Esophagus (tissue), 2 donors: ENCODE measurements around the gene ASIC3. TPM values are rescaled to one million over a fixed set of nuclear protein-coding genes. Genes with fewer than 3 reads are reported as not detected.

Experiments
- H3K27ac ChIP-seq, 2 donors: one replicate each; pipeline ENCODE4 v1.5.1; 2013; ENCODE audit warnings: low read depth in 2 of 2, mild to moderate bottlenecking in 2 of 2, inconsistent platforms in 1 of 2, low read length in 1 of 2, moderate library complexity in 1 of 2
- H3K27me3 ChIP-seq, 2 donors: one replicate each; pipeline ENCODE4 v1.6.1; 2013; ENCODE audit warnings: low read length in 2 of 2, control low read depth in 1 of 2, mild to moderate bottlenecking in 1 of 2; ENCODE audit not compliant: insufficient read depth in 2 of 2, control insufficient read depth in 1 of 2
- H3K36me3 ChIP-seq, 2 donors: one replicate each; pipeline ENCODE4 v1.6.1; 2013; ENCODE audit warnings: low read length in 1 of 2; ENCODE audit not compliant: control insufficient read depth in 2 of 2, insufficient read depth in 2 of 2
- H3K4me1 ChIP-seq, 2 donors: one replicate each; pipeline ENCODE4 v1.6.1; 2013; ENCODE audit warnings: low read length in 1 of 2; ENCODE audit not compliant: control insufficient read depth in 2 of 2, insufficient read depth in 2 of 2
- H3K4me3 ChIP-seq, 2 donors: one replicate each; pipeline ENCODE4 v1.5.1; 2013; ENCODE audit warnings: low read length in 2 of 2, mild to moderate bottlenecking in 2 of 2, low read depth in 1 of 2, moderate library complexity in 1 of 2
- H3K9me3 ChIP-seq, 2 donors: one replicate each; pipeline ENCODE4 v1.6.1; 2013; ENCODE audit warnings: mild to moderate bottlenecking in 2 of 2, low read depth in 1 of 2, low read length in 1 of 2, moderate library complexity in 1 of 2; ENCODE audit not compliant: control insufficient read depth in 2 of 2, insufficient read depth in 1 of 2
- WGBS, 2 donors: extraction: QIAGEN DNeasy Blood & Tissue Kit; methylation state at CpG; one replicate each; pipeline ENCODE4 v1.1.7; 2013; 5-methylcytosine and 5-hydroxymethylcytosine counted together
- polyA plus RNA-seq, 2 donors: library from polyadenylated mRNA; stranded (reverse); fragments of 200-250 nt; gene quantifications; one replicate each; pipeline ENCODE4 v1.2.3, GENCODE V29; 2013
- donor health status: healthy with polysubstance abuse.
- donor health status: Bipolar disorder and iron deficiency.

Gene ASIC3
- polyA plus RNA-seq, 2 donors = 1.1 to 4.2 TPM

GRCh38 chr7:151082141-151083070 lies 34.1 kb downstream of the ASIC3 start:
- Histone ChIP-seq H3K27me3 (no peaks in the 10 kb centered on the region), H3K4me1 (peaks cover 17 to 26% of the 10 kb centered on the region in 2 donors), H3K27ac (peak overlapping the region; percentile 95 to 97), H3K9me3 (no peaks in the 10 kb centered on the region), H3K36me3 (no peaks in the 10 kb centered on the region), H3K4me3 (peak overlapping the region; percentile 71 to 92)
- 44 to 47% methylated on average over 36 to 42 of the region's 42 CpGs for WGBS, 2 donors

GRCh38 chr7:151083071-151083823 lies 34.9 kb downstream of the ASIC3 start, which contains the start of gene TMUB1:
TMUB1 (minus strand) TSS chr7:151083493; CDS start chr7:151082563, 930 bp downstream.
- peak within 1 kb of the TSS; percentile 85 to 95 for H3K27ac ChIP-seq
- H3K4me3 ChIP-seq = peak within 1 kb of the TSS; percentile 71 to 92
- 1% methylated on average over 61 to 69 of the region's 69 CpGs for WGBS, 2 donors
- peaks cover 22 to 28% of the 10 kb centered on the region in 2 donors for H3K4me1 ChIP-seq
- H3K9me3 ChIP-seq = no peaks in the 10 kb centered on the region
- no peaks in the 10 kb centered on the region for H3K36me3 ChIP-seq
- H3K27me3 ChIP-seq = no peaks in the 10 kb centered on the region

GRCh38 chr7:151083824-151084160 lies 35.5 kb downstream of the ASIC3 start:
- 20 to 35% methylated on average over 3 of the region's 3 CpGs for WGBS, 2 donors
- Histone ChIP-seq H3K27me3 (no peaks in the 10 kb centered on the region), H3K4me1 (peaks cover 19 to 33% of the 10 kb centered on the region in 2 donors), H3K9me3 (no peaks in the 10 kb centered on the region), H3K27ac (no peak overlapping the region), H3K4me3 (peak overlapping the region; percentile 71 to 92), H3K36me3 (no peaks in the 10 kb centered on the region)

GRCh38 chr7:151085329-151085690 lies 37.0 kb downstream of the ASIC3 start:
- no peaks in the 10 kb centered on the region for H3K36me3 ChIP-seq
- peaks cover 16 to 31% of the 10 kb centered on the region in 2 donors for H3K4me1 ChIP-seq
- WGBS, 2 donors = 53 to 55% methylated on average over 5 of the region's 5 CpGs
- no peaks in the 10 kb centered on the region for H3K9me3 ChIP-seq
- H3K27ac ChIP-seq = peak overlapping the region; percentile 82 to 84
- no peaks in the 10 kb centered on the region for H3K27me3 ChIP-seq
- H3K4me3 ChIP-seq = no peak overlapping the region

DNA sequence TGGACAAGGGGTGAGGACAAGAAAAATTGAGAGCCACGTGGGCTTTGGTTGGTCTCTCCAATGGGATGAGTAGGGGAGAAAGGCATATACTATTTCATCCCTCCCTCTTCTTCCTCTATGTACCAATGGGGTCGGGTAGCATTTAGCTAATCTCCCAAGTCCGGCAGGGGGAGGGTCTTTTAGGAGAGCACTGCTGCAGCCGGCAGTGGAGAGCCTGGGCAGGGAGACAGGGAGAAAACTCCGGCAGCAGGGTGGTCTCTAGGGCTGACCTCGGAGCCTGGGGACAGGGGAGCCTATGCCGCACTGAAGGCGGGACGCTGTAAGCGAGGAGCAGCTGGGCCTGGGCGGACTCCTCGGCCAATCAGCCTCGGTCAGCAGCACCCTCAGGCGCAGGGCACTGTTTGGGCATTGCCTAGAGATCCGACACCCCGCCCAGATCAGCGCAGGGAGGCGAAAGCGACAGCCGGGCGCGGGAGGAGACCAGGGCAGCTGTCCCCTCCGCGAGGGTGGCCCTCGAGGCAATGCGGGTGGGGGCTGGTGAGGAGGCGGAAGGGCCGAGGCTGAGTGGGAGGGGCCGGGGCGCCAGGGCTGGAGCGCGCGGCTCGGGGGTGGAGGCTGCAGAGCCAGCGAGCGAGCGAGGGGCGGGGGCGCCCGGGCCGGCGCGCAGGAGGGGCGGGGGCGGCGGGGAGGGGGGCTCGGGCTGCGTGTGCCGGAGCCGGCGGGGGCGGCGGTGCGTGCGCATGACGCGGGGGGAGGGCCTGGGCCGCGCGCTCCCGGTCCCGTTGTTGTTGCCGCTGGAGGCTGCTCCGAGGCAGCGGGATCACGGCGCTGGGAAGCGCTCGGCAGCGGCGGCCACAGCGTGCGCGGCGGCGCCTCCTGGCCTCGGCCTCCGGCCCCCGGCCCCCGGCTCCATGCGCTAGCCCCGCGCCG lies 37.6 kb downstream of the ASIC3 start, which contains the start of gene AGAP3:
AGAP3 (plus strand) TSS at position 785 of the 930 bp plus-strand sequence. CDS start 267 bp downstream, outside the sequence.
- Histone ChIP-seq H3K27me3 (no peaks in the 10 kb centered on the region), H3K9me3 (no peaks in the 10 kb centered on the region), H3K36me3 (no peaks in the 10 kb centered on the region), H3K4me3 (peak within 1 kb of the TSS; percentile 55 to 78), H3K27ac (peak within 1 kb of the TSS; percentile 82 to 84), H3K4me1 (peaks cover 17 to 31% of the 10 kb centered on the region in 2 donors)
- 1% methylated on average over 48 to 82 of the region's 84 CpGs for WGBS, 2 donors

DNA sequence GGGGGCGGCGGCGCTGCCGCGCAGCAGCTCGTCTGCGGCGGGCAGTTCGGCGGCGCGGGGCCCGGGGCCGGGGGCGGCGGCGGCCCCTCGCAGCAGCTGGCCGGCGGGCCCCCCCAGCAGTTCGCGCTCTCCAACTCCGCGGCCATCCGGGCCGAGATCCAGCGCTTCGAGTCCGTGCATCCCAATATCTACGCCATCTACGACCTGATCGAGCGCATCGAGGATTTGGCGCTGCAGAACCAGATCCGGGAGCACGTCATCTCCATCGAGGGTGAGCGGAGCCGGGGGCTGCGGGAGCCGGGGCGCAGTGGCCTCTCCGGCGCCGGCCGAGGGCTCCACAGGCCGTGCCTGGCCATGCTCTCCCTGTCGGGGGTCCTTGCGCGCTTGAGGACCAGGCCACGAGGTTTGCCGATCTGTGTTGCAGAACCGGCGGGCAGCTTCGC lies 38.5 kb downstream of the ASIC3 start:
- WGBS, 2 donors = 1% methylated on average over 37 to 55 of the region's 56 CpGs
- H3K4me1 ChIP-seq = peaks cover 18 to 26% of the 10 kb centered on the region in 2 donors

DNA sequence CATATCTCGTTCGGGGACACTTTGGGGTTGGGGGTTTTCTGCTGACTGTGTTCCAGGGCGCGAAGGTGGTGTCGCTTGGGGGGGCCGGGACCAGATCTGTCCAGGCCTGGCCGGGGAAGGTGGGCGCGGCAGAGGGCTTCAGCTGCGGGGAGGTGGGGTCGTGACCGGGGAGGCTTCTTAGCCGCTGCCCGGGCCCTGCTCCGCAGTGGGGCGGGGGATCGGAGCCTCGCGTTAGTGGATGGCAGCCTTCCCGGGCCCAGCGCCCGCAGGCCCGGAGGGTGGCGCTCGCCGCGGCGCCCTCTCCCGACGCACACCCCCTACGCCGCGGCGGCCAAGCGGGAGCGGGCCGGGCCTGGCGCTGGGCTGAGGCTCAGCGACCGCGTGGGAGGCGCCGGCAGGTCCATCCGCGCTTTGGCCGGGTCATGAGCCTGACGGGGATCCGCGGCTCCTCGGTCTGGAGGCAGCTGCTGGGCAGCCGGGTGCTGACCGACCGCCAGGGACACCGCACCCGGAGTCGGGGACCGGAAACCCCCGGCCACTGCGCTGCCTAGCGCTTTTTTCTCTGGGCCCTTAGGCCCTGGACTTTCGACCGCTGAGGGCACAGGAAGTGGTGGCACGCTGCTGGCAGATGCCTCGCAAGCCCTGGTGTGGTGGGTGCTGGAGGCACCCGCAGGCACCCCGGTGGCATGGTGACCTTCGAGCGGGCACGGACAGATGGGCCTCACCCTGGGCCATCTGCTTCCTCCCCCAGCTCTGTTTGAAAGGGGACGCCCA lies 39.1 kb downstream of the ASIC3 start:
- Histone ChIP-seq H3K36me3 (no peaks in the 10 kb centered on the region), H3K9me3 (no peaks in the 10 kb centered on the region), H3K4me3 (peak overlapping the region; percentile 55 to 78), H3K4me1 (peaks cover 12 to 20% of the 10 kb centered on the region in 2 donors), H3K27ac (peak overlapping the region; percentile 82 to 84), H3K27me3 (no peaks in the 10 kb centered on the region)
- 2% methylated on average over 64 to 70 of the region's 70 CpGs for WGBS, 2 donors

More for the DNA sequence above, 38.5 kb downstream of the ASIC3 start:
- H3K36me3 ChIP-seq = no peaks in the 10 kb centered on the region
- H3K27me3 ChIP-seq = no peaks in the 10 kb centered on the region
- peak overlapping the region; percentile 55 to 78 for H3K4me3 ChIP-seq
- H3K9me3 ChIP-seq = no peaks in the 10 kb centered on the region
- peak overlapping the region; percentile 82 to 84 for H3K27ac ChIP-seq

DNA sequence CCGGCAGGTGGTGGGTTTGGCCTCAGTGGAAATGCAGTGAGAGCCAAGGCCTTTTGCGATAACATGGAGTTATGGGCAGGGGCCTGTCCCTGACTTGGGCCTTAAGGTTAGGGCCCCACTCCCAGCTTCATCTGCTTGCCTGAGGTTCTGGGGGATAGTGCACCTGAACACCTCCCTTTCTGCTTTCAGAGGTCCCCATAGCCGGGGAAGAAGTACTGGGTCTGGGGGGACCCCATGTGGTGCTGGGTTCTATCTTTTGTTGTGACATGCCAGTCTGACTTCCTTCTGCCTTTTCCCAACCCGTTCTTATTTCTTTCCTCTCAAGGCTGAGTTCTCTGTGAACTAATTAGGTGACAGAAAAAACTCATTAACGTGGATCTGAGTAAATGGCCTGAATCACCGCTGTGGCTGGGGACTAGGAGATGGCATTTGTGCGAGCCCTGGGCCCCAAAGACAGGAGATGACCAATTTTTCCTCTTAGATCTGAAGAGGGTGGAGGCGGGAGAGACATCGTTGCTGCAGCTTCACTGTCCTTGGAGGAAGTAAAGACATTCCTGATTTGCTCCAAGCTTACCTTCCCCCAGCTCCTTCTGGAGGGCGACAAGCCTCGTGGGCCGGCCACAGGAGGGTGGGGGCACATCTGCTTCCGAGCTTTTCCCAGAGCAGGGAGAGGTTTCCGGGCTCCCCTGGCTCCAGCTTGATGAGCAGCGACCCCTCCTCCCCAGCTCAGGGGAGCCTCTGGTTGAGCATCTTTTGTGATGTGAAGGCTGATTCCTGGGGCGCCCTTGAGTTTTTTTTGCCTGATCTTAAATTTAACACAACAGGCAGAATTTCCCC lies 39.9 kb downstream of the ASIC3 start:
- H3K4me3 ChIP-seq = peak overlapping the region; percentile 55 to 78
- WGBS, 2 donors = 28 to 34% methylated on average over 16 of the region's 16 CpGs
- H3K27me3 ChIP-seq = no peaks in the 10 kb centered on the region
- no peaks in the 10 kb centered on the region for H3K36me3 ChIP-seq
- no peaks in the 10 kb centered on the region for H3K9me3 ChIP-seq
- peak overlapping the region; percentile 82 to 84 for H3K27ac ChIP-seq
- H3K4me1 ChIP-seq = peaks cover 10 to 17% of the 10 kb centered on the region in 2 donors
